Stimulated activated CD4-positive, alpha-beta T cell treated with anti-CD3 and anti-CD28 coated beads, TNF-alpha, amount 100 ng/mL, for 48 hours (primary cell): Measurements from ENCODE around the gene PPFIBP2.
"Not testable (repeated sequence)": the region's sequence is repeated elsewhere in the genome, so short reads cannot be mapped to it uniquely, and the experiment has no call there.

Source experiments
- DNase-seq, 3 donors: peaks; one replicate each; pipeline ENCODE4 v3.0.0-alpha.2; 2020; ENCODE audit warnings: low read depth in 3 of 3

PPFIBP2 gene

GRCh38 chr11:7635708-7636107, 121.9 kb downstream of the PPFIBP2 start:
- no peak for DNase-seq

DNA sequence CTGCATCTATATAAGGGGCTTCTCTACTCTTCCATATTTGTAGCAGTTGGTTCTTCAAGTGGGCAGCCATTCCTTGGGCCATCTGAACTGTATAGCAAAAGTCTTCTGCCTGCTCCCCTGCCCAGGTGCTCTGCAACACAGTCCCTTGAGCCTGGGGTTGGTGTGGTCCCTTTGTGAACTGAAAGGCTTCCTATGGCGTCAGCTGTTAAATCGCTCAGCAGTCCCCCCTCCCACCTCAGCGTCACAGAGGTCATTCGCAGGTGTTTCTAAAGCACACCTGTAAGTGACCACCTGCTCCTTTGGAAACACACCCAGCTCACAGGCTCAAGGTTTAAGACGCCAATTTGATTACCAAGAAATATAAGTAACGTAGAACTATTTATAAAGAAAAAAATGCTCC, 122.6 kb downstream of the PPFIBP2 start:
- DNase-seq = no peak

- no peak for DNase-seq
Observed at GRCh38 chr11:7637447-7638157, 123.8 kb downstream of the PPFIBP2 start.

GRCh38 chr11:7638710-7639642, 125.2 kb downstream of the PPFIBP2 start:
- DNase-seq = no peak

DNA sequence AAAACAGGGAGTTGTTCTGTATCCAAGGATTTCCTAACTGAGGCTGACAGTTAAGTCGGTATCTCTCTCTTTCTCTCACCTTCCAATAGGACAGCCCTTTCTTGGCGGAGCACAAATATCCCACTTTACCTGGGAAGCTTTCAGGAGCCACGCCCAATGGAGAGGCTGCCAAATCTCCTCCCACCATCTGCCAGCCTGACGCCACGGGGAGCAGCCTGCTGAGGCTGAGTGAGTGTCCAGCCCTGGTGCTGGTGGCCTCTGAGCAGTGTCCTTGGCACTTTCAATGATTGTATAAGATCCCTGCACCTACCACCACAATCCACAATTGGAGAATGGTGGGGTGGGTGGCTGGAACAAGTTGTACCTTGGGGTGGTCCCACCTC, 125.8 kb downstream of the PPFIBP2 start:
- DNase-seq = no peak

- DNase-seq = no peak
Observed at GRCh38 chr11:7640816-7641215, 127.0 kb downstream of the PPFIBP2 start.

DNA sequence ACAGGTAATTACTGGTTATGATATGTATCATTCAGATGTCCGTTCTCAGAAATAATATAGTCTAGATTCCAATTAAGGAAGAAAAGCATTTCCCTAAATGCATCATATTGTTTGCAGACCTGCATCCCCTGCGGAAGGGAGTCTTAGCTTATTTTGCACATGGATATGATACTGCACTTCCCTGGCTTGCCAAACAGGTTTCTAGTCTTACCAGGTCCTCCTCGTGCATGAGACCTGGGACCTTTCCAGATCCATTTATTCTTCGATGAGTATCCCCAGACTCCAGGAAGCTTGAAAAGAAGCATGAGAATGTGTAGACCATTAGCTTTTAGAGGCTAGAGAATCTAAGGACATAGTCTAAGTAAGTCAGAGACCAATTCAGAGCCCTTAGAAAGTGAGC, 128.9 kb downstream of the PPFIBP2 start:
- no peak for DNase-seq

DNA sequence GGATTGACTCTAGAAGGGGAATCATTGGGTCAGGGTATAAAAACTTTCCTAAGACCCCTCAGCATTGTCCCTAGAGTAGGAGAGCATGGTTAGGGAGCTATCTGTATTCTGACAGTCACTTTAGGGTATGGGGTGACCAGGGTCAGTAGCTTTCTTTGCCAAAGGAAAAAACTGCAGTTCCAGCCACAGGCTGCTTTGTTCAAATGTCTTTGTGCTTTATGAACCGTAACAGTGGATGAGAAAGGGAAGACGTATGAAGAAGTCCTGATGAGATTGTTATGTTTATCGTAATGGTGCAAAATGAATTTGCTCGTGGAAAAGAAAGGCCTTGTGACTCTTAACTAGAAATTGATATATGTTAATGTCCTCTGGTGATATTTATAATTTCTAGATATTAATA, 129.5 kb downstream of the PPFIBP2 start:
- DNase-seq = no peak

DNA sequence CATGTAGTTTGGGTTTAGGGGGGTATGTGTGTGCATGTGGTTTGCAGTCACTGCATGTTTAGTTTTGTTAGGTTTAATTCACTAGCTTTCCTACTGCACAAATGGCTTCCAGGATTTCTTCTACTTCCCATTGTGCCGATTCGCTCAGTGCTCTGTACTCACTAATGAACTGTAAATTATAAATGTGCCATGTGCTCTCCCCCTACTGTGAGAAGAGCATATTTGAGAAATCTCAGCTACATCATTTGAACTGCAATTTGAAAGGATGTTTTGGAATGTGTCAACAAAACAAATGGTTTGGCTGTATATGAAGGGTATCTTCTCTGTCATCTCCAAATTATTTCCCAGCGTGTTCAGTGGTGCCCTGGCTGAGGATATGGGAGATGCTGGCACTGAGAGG, 131.4 kb downstream of the PPFIBP2 start:
- no peak for DNase-seq

GRCh38 chr11:7646866-7647265, 133.1 kb downstream of the PPFIBP2 start:
- no peak for DNase-seq

GRCh38 chr11:7648264-7648663, 134.5 kb downstream of the PPFIBP2 start:
- DNase-seq = no peak

DNA sequence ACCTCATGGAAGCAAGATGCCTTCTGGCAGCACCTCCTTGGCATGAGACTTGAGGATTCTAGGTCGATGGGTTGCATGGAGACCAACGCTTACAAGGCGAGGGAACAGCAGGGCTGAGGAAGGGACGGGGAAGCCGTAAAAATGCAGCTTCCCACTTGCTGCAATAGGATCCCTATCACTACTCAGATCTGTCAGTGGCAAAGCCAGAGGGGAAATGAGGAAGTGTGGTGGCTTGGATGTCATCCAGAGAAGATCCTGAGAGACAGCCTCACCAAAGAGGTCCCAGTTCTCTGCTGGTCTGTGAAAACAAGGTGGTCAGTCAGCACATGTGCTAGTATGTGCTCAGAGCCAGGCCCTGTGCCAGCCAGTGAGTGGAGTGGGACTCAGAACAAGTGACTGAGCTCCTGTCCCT, 137.3 kb downstream of the PPFIBP2 start:
- no peak for DNase-seq

GRCh38 chr11:7651700-7652099, 137.9 kb downstream of the PPFIBP2 start:
- DNase-seq = no peak

DNA sequence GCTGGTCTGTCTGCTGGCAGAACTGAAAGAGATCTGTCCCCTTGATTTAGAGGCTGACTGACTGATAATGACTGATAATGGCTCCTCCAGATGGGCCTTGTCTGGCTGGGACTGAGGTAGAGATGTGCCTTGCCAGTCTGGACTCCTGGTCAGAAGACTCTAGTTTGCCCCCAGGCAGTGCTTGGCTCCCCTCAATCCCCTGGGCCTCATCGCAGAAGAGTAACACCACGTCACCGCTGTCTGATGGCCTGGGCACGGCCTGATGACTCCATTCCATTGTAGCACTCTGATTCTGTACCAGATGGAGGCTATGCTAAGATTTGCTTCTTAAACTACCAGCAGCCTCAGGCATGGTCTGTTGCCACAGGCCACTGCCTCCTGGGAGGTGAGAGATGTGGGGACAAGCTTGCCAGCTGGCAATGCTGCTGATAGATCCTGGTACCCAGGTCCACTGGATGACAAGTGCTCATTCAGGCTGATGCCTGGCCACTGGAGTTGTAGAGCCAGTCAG, 140.5 kb downstream of the PPFIBP2 start:
- DNase-seq = no peak

DNA sequence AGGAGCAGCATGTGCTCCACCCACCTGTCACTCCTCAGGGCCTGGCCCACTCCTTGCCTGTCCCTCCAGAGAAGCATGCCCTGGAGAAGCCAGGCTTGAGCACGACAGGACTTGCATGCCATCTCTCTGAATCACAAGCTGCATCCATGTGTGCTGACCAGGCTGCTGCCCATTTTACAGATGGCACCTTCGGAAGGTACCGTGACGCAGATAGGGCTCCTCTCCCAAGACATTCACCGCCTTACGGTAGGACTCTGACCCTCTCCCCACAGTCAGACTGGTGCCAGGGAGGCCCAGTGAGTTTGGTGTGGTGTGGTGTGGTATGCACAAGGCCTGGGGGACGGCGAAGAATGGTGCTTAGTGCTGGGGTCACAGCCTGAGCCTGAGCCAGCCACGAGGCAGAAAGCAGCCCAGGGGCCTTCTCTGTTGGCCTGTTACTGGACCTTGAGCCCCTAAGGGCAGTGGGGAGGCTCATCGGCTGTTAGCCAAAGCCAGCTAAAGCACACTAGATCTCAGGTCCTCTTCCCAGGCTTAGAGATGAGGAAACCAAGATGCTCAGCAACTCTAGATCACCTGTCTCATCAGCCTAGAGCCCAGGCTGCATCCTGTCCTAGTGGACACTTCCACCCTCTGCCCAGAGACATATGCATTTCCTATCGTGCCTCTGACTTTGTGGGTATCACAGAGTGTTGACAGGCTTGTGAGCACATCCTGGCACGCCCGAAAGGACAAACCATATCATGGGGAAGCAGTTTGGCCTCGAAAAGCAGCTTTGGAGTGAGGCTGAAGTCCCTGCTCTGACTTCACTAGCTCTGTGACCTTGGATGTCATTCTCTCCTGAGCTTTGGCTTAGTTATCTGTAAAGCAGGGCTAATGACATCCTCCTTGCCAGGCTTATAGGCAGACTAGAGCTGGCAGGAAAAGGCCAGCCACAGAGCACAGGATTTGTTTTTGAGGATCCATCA, 141.7 kb downstream of the PPFIBP2 start:
- DNase-seq = no peak

GRCh38 chr11:7656704-7657103, 142.9 kb downstream of the PPFIBP2 start:
- no peak for DNase-seq

DNA sequence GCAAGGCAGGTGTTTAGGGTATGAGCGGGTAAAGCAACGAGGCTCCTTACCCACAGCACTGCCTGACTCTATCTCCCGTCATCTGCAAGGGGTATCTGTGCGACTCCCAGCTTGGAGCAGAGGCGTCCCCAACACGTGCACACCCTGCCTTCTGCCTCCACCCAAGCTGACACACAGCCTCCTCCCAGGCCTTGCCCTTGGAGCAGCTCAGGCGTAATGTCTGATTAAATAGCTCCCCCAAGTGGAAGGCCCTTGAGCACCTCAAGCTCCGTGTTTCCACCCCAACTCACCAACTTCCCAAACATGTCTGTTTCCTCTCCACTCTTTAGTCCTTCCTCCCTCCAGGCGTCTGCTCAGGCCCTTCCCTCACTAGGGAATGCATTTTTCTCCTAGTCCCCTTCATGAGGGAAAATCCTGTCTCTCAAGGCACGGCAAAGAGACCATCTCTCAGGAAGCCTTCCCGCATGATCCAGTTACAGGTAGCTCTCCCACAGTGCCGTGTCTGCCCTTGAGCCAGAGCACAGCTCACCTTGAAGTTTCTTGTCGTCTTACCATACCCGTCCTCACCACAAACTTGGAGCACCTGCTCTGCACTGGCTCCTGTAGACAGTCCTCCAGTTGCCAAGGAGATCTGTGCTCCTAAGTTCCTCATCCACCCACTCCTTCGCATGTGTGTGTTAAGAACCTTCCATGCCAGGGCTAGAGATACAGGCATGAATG, 143.7 kb downstream of the PPFIBP2 start:
- DNase-seq = no peak

DNA sequence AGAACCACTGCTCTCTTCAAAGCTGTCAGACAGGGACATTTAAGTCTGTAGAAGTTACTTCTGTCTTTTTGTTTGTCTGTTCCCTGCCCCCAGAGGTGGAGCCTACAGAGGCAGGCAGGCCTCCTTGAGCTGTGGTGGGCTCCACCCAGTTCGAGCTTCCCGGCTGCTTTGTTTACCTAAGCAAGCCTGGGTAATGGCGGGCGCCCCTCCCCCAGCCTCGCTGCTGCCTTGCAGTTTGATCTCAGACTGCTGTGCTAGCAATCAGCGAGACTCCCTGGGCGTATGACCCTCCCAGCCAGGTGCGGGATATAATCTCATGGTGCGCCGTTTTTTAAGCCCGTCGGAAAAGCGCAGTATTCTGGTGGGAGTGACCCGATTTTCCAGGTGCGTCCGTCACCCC, 149.7 kb downstream of the PPFIBP2 start:
- DNase-seq = not testable (repeated sequence)

GRCh38 chr11:7664867-7665266, 151.1 kb downstream of the PPFIBP2 start:
- no peak for DNase-seq

DNA sequence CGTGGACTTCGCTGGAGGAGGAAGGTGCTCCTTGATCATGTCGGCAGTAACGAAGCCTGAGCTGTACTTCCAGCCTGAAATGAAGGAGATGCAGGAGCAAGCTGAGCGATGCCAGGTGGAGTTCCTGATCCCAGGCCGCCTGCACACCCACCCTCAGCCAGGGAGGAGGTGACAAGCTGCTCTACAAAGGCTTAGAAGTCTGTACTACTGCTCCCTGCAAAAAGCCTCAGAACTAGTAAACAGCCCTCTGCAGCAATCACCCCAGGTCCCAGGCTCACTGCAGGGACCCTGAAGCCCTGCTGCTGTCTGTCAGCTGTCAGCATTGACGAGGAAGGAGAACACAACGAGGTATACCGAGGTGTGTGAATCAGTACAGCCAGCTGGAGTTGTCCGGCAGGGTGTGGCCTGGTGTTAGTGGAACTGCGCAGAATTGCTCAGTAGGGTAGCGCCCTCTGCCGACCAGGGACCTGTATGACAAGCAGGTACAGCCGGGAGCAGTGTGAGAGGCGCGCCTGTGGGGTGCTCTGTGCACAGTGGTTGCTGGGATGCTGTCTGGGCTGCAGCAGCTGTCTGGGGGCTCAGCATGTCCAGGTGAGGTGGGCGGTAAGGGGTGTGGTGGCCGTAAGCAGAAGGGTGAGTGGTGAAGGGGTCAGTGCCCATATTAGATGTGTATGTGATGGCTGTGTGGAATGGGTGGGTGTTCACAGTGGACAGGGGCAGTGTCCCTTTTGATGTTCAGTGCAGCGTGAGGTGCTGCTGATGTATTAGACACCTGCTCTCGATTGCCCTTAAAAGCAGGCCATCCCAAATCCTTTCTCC, 151.9 kb downstream of the PPFIBP2 start:
- DNase-seq = peak; percentile 64 to 67 (median 66)
